KMS-11 (cell line): Measurements from ENCODE around the gene PLA2G4A.

ENCODE experiments used
- H2AFZ ChIP-seq: fragments of 200-600 bp; sonication (generic); 2 replicates; pipeline ENCODE4 v1.6.1; 2016; ENCODE audit warnings: antibody characterized with exemption, mixed run types, low read depth
- H3K27ac ChIP-seq: fragments of 200-600 bp; sonication (generic); 2 replicates; pipeline ENCODE4 v1.6.1; 2016; ENCODE audit warnings: mild to moderate bottlenecking, mixed run types
- H3K27me3 ChIP-seq: fragments of 200-600 bp; sonication (generic); 2 replicates; pipeline ENCODE4 v1.6.1; 2017; ENCODE audit warnings: mild to moderate bottlenecking, low read depth, mixed run types, moderate library complexity; ENCODE audit not compliant: insufficient read depth
- H3K36me3 ChIP-seq: fragments of 200-600 bp; sonication (generic); 2 replicates; pipeline ENCODE4 v1.6.1; 2017; ENCODE audit warnings: mild to moderate bottlenecking, mixed run types; ENCODE audit not compliant: insufficient read depth
- H3K4me1 ChIP-seq: fragments of 200-600 bp; sonication (generic); 2 replicates; pipeline ENCODE4 v1.6.1; 2016; ENCODE audit warnings: mild to moderate bottlenecking, low read depth, mixed run types; ENCODE audit not compliant: poor library complexity, severe bottlenecking
- H3K4me2 ChIP-seq: fragments of 200-600 bp; sonication (generic); 2 replicates; pipeline ENCODE4 v1.7.0; 2016; ENCODE audit warnings: mild to moderate bottlenecking, mixed run types
- H3K4me3 ChIP-seq: fragments of 200-600 bp; sonication (generic); IDR thresholded peaks from 2 replicates; pipeline ENCODE4 v1.6.1; 2017; ENCODE audit warnings: low read depth, low read length, mixed read lengths; ENCODE audit not compliant: insufficient read depth
- H3K79me2 ChIP-seq: fragments of 200-600 bp; sonication (generic); 2 replicates; pipeline ENCODE4 v1.6.1; 2016; ENCODE audit warnings: low read depth, mixed run types; ENCODE audit not compliant: insufficient read depth
- H3K9ac ChIP-seq: fragments of 200-600 bp; sonication (generic); 2 replicates; pipeline ENCODE4 v1.6.1; 2016; ENCODE audit warnings: mild to moderate bottlenecking, mixed run types
- H4K20me1 ChIP-seq: fragments of 200-600 bp; sonication (generic); 2 replicates; pipeline ENCODE4 v1.6.1; 2016; ENCODE audit warnings: mild to moderate bottlenecking, mixed run types; ENCODE audit not compliant: insufficient read depth
- CTCF ChIP-seq: fragments of 200-600 bp; sonication (generic); conservative IDR thresholded peaks from 2 replicates; pipeline ENCODE4 v1.6.1; 2017; ENCODE audit warnings: low read depth, mild to moderate bottlenecking, antibody characterized with exemption, low read length, moderate library complexity, mixed read lengths

Gene PLA2G4A

GRCh38 chr1:186949173-186949572, 120.4 kb downstream of the PLA2G4A start:
- Histone ChIP-seq H3K79me2 (no peaks in the 10 kb centered on the region), H4K20me1 (no peaks in the 10 kb centered on the region), H3K9ac (no peak overlapping the region), H3K4me3 (no peak overlapping the region), H3K27me3 (no peaks in the 10 kb centered on the region), H3K4me2 (no peak overlapping the region), H3K36me3 (no peaks in the 10 kb centered on the region), H2AFZ (no peak overlapping the region), H3K27ac (no peak overlapping the region), H3K4me1 (no peaks in the 10 kb centered on the region)
- TF ChIP-seq CTCF, result no peak

GRCh38 chr1:186950547-186950946, 121.8 kb downstream of the PLA2G4A start:
- H3K27ac ChIP-seq, result no peak overlapping the region

GRCh38 chr1:186953876-186954275, 125.1 kb downstream of the PLA2G4A start:
- H4K20me1 ChIP-seq, result no peaks in the 10 kb centered on the region
- H3K9ac ChIP-seq, result no peak overlapping the region
- H3K79me2 ChIP-seq, result no peaks in the 10 kb centered on the region
- no peak overlapping the region for H3K4me3 ChIP-seq
- H3K4me1 ChIP-seq, result no peaks in the 10 kb centered on the region
- TF ChIP-seq CTCF, result no peak
- no peak overlapping the region for H3K4me2 ChIP-seq
- no peak overlapping the region for H2AFZ ChIP-seq
- no peaks in the 10 kb centered on the region for H3K27me3 ChIP-seq
- no peaks in the 10 kb centered on the region for H3K36me3 ChIP-seq
- no peak overlapping the region for H3K27ac ChIP-seq

More at GRCh38 chr1:186950547-186950946, 121.8 kb downstream of the PLA2G4A start:
- Histone ChIP-seq H3K79me2 (no peaks in the 10 kb centered on the region), H3K4me2 (no peak overlapping the region), H3K4me3 (no peak overlapping the region), H2AFZ (no peak overlapping the region), H3K4me1 (no peaks in the 10 kb centered on the region), H3K27me3 (no peaks in the 10 kb centered on the region), H4K20me1 (no peaks in the 10 kb centered on the region), H3K9ac (no peak overlapping the region), H3K36me3 (no peaks in the 10 kb centered on the region)
- no peak for TF ChIP-seq CTCF

GRCh38 chr1:186957314-186957713, 128.6 kb downstream of the PLA2G4A start:
- no peak for TF ChIP-seq CTCF
- no peaks in the 10 kb centered on the region for H3K36me3 ChIP-seq
- H3K27ac ChIP-seq, result no peak overlapping the region
- no peaks in the 10 kb centered on the region for H3K27me3 ChIP-seq
- H4K20me1 ChIP-seq, result no peaks in the 10 kb centered on the region
- peaks cover 10% of the 10 kb centered on the region for H3K4me1 ChIP-seq
- H3K9ac ChIP-seq, result no peak overlapping the region
- H2AFZ ChIP-seq, result no peak overlapping the region
- H3K79me2 ChIP-seq, result no peaks in the 10 kb centered on the region
- no peak overlapping the region for H3K4me3 ChIP-seq
- H3K4me2 ChIP-seq, result no peak overlapping the region
